HepG2 (cell line): ENCODE results near the gene KCNF1. TPM values are rescaled to one million over a fixed set of nuclear protein-coding genes. Genes with fewer than 3 reads are reported as not detected.
A peak's percentile ranks its signal among the peaks of the same experiment; 100 is the strongest.

Experiments
- ETV5 ChIP-seq: IDR thresholded peaks from 2 replicates; pipeline ENCODE4 v1.6.1; 2018; ENCODE audit warnings: missing biosample characterization, missing genetic modification reagents, inconsistent platforms, borderline replicate concordance
- FOXO1 ChIP-seq: sonication (generic); formaldehyde crosslinking; IDR thresholded peaks from 2 replicates; pipeline ENCODE4 v1.4.0; 2020; ENCODE audit warnings: missing genetic modification reagents
- GMEB1 ChIP-seq: sonication (generic); formaldehyde crosslinking; IDR thresholded peaks from 2 replicates; pipeline ENCODE4 v1.5.1; 2020; ENCODE audit warnings: missing genetic modification reagents, mild to moderate bottlenecking, borderline replicate concordance
- GRHL1 ChIP-seq: sonication (generic); formaldehyde crosslinking; conservative IDR thresholded peaks from 2 replicates; pipeline ENCODE4 v1.8.0; 2022; ENCODE audit warnings: missing genetic modification reagents
- KDM5B ChIP-seq: sonication (generic); formaldehyde crosslinking; IDR thresholded peaks from 2 replicates; pipeline ENCODE4 v1.4.0; 2020; ENCODE audit warnings: missing genetic modification reagents, mild to moderate bottlenecking, borderline replicate concordance
- SNAPC5 ChIP-seq: sonication (generic); formaldehyde crosslinking; IDR thresholded peaks from 2 replicates; pipeline ENCODE4 v1.8.1; 2023; ENCODE audit warnings: mild to moderate bottlenecking, missing genetic modification reagents, borderline replicate concordance
- SP1 ChIP-seq, 2 experiments: fragments of 450-650 bp in 1 of 2; sonication (generic) in 1 of 2; formaldehyde crosslinking in 1 of 2; IDR thresholded peaks; 2 replicates each; pipeline versions ENCODE4 v1.4.0 to v1.6.1; 2016 to 2020; ENCODE audit warnings: missing genetic modification reagents in 1 of 2
- SUZ12 ChIP-seq: fragments of 150-350 bp; IDR thresholded peaks from 2 replicates; pipeline ENCODE4 v1.6.1; 2014; ENCODE audit warnings: low read depth, low read length
- TFAP4 ChIP-seq: sonication (generic); IDR thresholded peaks from 2 replicates; pipeline ENCODE4 v1.6.1; 2016; ENCODE audit warnings: low read depth, borderline replicate concordance
- THAP9 ChIP-seq: sonication (generic); formaldehyde crosslinking; IDR thresholded peaks from 2 replicates; pipeline ENCODE4; 2020; ENCODE audit warnings: missing genetic modification reagents, mild to moderate bottlenecking, borderline replicate concordance
- ZFP36 ChIP-seq: fragments of 150-350 bp; IDR thresholded peaks from 2 replicates; pipeline ENCODE4 v1.6.1; 2018; ENCODE audit warnings: borderline replicate concordance, low read length, low read depth; ENCODE audit not compliant: partially characterized antibody
- ZMAT5 ChIP-seq: sonication (generic); formaldehyde crosslinking; IDR thresholded peaks from 2 replicates; pipeline ENCODE4 v1.5.0; 2020; ENCODE audit warnings: mild to moderate bottlenecking, low read depth, missing genetic modification reagents, borderline replicate concordance
- ZNF605 ChIP-seq: sonication (generic); formaldehyde crosslinking; IDR thresholded peaks from 2 replicates; pipeline ENCODE4 v1.8.0; 2022; ENCODE audit warnings: mild to moderate bottlenecking, missing genetic modification reagents
- ZNF629 ChIP-seq: sonication (generic); formaldehyde crosslinking; conservative IDR thresholded peaks from 2 replicates; pipeline ENCODE4 v1.5.0; 2020; ENCODE audit warnings: missing genetic modification reagents
- ZNF652 ChIP-seq: IDR thresholded peaks from 2 replicates; pipeline ENCODE4 v1.6.1; 2016; ENCODE audit warnings: low read depth, borderline replicate concordance
- ZNF749 ChIP-seq: sonication (generic); formaldehyde crosslinking; IDR thresholded peaks from 2 replicates; pipeline ENCODE4 v1.8.0; 2022; ENCODE audit warnings: mild to moderate bottlenecking, missing genetic modification reagents, moderate library complexity, borderline replicate concordance
- ZNF776 ChIP-seq: sonication (generic); formaldehyde crosslinking; IDR thresholded peaks from 2 replicates; pipeline ENCODE4 v1.4.0; 2020; ENCODE audit warnings: mild to moderate bottlenecking, missing genetic modification reagents
- ZZZ3 ChIP-seq: sonication (generic); formaldehyde crosslinking; IDR thresholded peaks from 2 replicates; pipeline ENCODE4 v1.4.0; 2020; ENCODE audit warnings: missing genetic modification reagents, mild to moderate bottlenecking, borderline replicate concordance
- polyA plus RNA-seq, 8 experiments: library from polyadenylated mRNA; depleted of rRNA in 3 of 8; stranded (reverse) in 7 of 8; unstranded in 1 of 8; fragments of >200 nt; fragmentation: Illumina TruSeq in 4 of 8; extraction: Trizol in 4 of 8; gene quantifications; 2 replicates each; pipeline versions ENCODE4 v1.2.1 to v1.2.3, GENCODE V29; 2011 to 2016; ENCODE audit warnings: low read depth in 4 of 8, missing spikeins in 1 of 8, mixed read lengths in 1 of 8; ENCODE audit not compliant: insufficient read depth in 1 of 8
- total RNA-seq, 5 experiments: library from RNA; depleted of rRNA; stranded (reverse); fragments of >200 nt; fragmentation: Illumina TruSeq; extraction: Trizol; gene quantifications; 2 replicates each; pipeline ENCODE4 v1.2.3, GENCODE V29; 2016; ENCODE audit warnings: low read depth in 1 of 5

KCNF1 gene
- total and polyA plus RNA-seq, 2 of the 13 experiments (the other 11 are each of a cell fraction or from before 2014, with no cell fraction given): 0.09 to 0.12 TPM

GRCh38 chr2:10935953-10936942 lies 24.5 kb downstream of the KCNF1 start (continued):
- TF ChIP-seq ZNF776: no peak
- no peak for TF ChIP-seq GRHL1 (CRISPR knock-in tag)
- no peak for TF ChIP-seq ZNF749 (CRISPR knock-in tag)
- TF ChIP-seq ZNF629: peak; percentile 54
- TF ChIP-seq ZNF652: peak; percentile 28; the same call in 1 of the 2 replicates
- no peak for TF ChIP-seq ZZZ3 (CRISPR knock-in tag)
- TF ChIP-seq SUZ12: no peak
- TF ChIP-seq SP1 (IDR thresholded peaks at IDR 0.05): no peak
- peak; percentile 19; the same call in 1 of the 2 replicates for TF ChIP-seq SP1 (CRISPR knock-in tag; IDR thresholded peaks at IDR 0.05)
- no peak; the same call in 1 of the 2 replicates for TF ChIP-seq SNAPC5 (CRISPR knock-in tag)
- peak; percentile 95 for TF ChIP-seq ETV5 (CRISPR knock-in tag)
- TF ChIP-seq GMEB1 (CRISPR knock-in tag): no peak
- TF ChIP-seq ZNF605 (CRISPR knock-in tag): no peak
- TF ChIP-seq THAP9 (CRISPR knock-in tag): no peak
- no peak for TF ChIP-seq TFAP4
- TF ChIP-seq ZFP36: peak; percentile 4
- peak; percentile 91 for TF ChIP-seq FOXO1 (CRISPR knock-in tag)
- TF ChIP-seq ZMAT5 (CRISPR knock-in tag): no peak
- TF ChIP-seq KDM5B (CRISPR knock-in tag): no peak
